Cerebellar nuclear complex (tissue), 1 donor: Measurements from ENCODE around the gene ADGRG2.

Experiments used
- DNase-seq, 2 experiments: peaks; one replicate each; lab custom pipeline; 2025; lab: John Stamatoyannopoulos, UW

Gene ADGRG2, protein sequence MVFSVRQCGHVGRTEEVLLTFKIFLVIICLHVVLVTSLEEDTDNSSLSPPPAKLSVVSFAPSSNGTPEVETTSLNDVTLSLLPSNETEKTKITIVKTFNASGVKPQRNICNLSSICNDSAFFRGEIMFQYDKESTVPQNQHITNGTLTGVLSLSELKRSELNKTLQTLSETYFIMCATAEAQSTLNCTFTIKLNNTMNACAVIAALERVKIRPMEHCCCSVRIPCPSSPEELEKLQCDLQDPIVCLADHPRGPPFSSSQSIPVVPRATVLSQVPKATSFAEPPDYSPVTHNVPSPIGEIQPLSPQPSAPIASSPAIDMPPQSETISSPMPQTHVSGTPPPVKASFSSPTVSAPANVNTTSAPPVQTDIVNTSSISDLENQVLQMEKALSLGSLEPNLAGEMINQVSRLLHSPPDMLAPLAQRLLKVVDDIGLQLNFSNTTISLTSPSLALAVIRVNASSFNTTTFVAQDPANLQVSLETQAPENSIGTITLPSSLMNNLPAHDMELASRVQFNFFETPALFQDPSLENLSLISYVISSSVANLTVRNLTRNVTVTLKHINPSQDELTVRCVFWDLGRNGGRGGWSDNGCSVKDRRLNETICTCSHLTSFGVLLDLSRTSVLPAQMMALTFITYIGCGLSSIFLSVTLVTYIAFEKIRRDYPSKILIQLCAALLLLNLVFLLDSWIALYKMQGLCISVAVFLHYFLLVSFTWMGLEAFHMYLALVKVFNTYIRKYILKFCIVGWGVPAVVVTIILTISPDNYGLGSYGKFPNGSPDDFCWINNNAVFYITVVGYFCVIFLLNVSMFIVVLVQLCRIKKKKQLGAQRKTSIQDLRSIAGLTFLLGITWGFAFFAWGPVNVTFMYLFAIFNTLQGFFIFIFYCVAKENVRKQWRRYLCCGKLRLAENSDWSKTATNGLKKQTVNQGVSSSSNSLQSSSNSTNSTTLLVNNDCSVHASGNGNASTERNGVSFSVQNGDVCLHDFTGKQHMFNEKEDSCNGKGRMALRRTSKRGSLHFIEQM

DNA sequence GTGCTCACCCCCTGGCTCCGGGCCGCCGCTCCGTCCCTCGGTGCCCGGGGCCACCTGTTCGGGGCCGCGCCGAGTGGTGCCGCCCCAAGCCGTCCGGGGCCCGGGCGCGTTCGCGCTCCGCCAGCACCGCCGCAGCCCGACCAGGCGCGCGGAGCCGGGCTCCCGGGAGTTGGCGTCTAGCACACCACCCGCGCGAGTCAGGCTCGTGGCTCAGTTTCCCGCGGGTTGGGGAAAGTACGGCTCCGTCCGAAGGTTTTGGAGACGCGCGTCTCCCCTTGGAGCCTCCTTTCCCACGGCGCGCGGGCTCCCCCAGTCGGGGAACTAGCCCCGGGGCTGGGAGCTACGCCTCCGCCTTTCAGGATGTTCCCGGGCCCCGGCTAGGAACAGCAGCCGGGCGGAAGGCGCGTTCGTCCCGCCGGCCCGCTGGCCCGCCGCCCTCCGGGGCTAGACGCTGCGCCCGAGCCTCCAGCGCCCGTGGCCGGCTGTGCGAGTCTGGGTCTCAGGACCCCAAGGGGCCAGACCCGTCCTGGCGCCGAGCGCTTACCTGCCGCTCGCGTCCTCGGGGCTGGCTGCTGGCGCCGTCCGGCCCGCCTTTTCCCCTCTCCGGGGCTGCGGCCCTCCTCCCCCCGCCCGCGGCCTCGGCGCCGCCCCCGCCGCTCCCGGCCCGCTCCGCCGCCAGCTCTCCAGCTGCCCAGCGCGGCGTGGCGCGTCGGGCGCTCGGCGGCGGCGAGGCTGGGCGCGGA is at the start of gene ADGRG2:
ADGRG2 (minus strand) TSS at position 571 of the 743 bp plus-strand sequence. CDS start 53,634 bp downstream, outside the sequence.
- DNase-seq, result no peak

DNA sequence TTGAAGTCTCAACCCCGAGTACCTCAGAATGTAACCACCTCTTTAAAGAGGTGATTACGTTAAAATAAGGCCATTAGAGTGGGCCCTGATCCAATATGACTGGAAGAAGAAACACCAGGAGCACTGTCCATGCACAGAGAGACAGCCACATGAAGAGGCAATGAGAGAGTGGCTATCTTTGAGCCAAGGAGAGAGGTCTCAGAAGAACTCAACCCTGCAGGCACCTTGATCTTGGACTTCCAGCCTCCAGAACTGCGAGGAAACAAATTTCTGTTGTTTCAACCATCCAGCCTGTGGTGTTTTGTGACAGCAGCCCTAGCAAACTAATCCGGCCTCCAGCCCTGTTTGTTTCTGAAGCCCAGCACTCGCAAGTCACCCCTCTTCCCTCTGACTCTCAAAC is 46.3 kb upstream of the ADGRG2 start:
- no peak for DNase-seq

DNA sequence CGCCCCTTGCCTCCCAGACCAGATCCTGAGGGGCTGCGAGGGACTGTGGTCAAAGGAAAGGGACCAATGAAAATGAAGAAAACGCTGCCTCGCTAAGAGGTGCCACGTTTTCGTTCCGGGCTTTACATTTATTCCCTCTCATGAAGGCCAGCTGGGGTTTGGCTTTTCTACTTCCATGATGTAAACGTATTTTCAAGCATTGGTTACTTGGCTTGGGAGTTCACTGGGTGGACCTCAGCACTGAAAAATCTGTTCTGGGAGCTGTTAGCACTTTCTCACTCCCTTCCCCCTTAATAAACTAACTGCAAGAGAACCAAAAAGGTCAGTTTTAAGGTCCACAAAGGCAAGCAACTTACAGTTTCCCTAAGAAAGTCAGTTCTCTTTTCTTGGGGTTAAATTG is 40.6 kb upstream of the ADGRG2 start:
- DNase-seq, result no peak

DNA sequence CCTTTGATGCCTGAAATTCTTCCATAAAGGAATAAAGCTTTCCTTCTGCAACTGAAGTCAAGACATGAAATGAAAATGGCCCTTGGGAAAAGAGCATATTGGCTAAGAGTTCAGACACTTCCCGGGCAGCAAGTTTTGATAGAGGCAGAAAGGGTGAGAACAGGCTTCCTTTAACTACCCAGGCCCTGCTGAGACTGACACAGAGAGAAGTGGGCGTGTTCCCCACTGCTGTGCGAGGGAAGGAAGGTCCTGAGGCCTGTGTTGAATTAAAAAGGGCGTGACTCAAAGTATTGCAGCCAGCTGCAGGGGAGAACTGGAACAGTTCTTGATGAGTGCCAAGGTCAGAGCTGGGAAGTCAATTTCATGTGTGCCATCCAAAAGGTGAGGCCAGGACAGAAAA is 33.9 kb upstream of the ADGRG2 start:
- no peak for DNase-seq

DNA sequence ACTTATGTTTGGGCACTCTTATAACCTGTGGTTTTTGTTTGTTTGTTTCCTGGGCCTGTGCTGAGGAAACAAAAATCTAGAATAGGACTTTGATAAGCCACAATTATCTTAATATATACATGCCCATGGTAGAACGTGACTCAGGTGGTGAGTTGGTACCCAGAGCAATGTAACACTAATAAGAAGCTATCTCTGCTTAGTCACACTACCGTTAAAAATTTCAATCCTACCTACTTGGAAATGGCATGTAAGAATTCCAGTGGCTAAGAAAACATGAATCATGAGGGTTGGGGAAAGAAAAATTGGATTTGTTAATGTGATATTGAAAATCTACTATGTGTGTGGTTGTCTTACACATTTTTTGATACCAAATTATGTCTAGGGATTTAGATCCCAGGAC is 30.5 kb upstream of the ADGRG2 start:
- DNase-seq, result no peak

DNA sequence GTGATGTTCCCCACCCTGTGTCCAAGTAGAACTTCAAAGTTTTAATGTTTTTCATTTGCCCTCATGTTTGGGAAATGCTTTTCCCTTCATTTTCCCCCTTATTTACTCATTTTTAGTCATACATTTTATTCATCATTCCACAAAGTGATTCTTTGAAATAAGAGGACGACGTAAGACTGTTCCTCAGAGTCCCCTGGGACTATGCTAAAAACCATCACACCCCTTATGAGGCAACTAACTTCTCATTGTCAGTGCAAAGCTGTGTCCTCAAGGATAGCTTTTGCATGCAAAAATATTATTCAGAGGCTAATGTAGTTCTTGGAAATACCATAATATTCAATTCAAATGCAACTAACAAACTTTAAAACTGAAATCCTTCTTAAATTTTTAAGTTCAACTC is 14.8 kb upstream of the ADGRG2 start:
- no peak for DNase-seq

DNA sequence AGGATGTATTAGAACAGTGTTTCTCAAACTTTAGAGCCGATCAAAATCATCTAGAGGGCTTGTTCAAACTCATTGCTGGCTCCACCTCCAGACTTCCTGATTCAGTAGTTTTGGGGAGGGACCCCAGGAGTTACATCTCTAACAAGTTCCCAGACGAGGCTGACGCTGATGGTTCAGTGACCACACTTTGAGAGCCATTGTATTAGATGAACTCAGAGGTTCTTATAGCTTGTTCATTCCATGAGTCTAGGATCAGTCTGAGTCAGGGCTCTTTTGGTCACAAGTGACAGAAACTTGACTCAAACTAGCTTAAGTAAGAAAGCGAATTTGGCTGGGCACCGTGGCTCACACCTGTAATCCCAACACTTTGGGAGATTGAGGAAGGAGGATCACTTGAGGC is 11.5 kb upstream of the ADGRG2 start:
- DNase-seq, result no peak

DNA sequence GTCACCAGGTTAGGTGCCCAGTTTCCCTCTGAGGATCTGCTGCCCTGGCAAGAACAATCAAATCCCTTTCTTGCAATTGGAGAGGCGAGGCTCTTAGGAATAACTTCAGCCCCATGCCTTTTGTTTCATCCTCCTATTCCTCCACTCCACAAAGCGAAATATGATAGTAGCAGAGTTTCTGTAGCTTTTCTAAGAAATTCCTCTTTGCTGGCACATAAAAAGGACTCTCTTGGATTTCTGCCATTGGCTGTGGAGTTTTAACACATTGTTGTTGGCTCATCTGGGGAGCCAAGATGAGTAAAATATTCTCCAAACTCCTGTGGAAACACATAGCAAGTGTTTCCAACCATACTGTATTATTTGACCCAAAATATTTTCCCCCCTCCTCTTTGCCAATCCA is 11.0 kb upstream of the ADGRG2 start:
- no peak for DNase-seq

DNA sequence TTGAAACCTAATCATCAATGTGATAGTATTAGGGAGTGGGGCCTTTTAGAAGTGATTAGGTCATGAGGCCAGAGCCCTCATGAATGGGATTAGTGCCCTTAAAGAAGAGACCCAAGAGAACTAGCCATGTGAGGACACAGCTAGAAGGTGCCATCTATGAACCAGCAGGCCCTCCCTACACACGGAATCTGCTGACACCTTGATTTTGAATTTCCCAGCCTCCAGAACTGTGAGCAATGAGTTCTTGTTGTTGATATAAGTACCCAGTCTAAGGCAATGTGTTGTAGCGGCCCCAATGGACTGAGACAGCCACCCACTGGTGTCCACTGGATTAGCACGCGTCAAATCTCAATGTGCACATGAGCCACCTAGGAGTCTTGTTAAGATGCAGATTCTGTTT is 8.4 kb upstream of the ADGRG2 start:
- DNase-seq, result no peak

DNA sequence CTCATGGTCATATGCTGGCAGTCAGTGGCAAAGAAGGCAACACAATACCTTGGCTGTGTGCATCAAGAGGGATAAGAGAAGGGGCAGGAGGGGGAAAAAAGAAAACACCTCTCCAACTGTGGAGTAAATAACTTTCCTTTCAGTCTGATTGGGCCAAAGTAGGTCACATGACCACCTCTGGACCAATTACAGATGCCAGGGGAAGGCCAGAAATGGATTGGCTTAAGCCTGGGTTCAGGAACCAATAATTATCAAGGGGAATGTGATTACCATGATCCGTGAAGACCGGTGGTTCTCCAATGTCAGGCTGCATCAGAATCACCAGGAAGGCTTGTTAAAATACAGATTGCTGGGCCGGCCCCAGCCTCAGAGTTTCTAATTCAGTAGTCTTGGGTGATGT is 7.4 kb upstream of the ADGRG2 start:
- no peak for DNase-seq

DNA sequence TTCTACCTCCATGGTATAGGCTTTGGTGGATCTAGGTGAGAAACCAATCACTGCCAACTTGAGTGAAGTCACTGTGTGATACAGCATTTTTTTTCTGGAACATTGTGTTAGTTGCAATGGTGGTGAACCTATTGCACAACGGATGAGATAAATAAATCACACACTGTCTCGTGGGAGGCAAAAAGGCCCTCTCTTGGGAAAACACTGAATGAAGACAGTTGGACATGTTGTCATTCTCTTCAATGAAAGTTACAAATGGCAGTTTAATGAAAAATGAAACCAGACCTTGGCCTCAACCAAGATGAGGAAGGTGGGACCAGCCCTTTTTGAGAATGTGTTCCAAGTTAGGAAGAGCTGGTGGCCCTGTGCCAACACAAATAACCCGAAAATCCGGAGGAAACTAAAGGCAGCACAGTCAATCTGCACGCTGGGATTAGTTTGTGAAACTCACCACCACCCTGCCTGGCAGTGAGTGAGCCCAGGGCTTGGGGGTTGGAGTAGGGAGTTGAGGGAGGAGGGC is 5.4 kb upstream of the ADGRG2 start:
- no peak for DNase-seq

DNA sequence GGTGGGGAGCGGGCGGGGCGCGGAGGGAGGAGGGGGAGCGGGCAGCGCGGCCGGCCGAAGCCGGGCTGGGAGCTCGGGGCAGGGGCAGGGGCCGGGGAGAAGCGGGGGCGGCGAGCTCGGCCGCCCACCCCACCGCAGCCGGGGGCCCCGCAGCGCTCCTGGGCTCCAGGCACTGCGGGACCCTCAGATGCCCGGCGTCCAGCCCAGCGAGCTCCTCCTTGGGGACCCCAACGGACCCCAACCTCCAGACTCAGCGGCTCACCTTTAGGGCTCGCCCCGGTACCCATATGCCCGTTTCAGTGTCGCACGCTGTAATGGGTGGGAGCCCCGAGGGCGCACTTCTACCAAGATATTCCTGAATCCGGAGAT is 357 bp upstream of the ADGRG2 start:
- no peak for DNase-seq

DNA sequence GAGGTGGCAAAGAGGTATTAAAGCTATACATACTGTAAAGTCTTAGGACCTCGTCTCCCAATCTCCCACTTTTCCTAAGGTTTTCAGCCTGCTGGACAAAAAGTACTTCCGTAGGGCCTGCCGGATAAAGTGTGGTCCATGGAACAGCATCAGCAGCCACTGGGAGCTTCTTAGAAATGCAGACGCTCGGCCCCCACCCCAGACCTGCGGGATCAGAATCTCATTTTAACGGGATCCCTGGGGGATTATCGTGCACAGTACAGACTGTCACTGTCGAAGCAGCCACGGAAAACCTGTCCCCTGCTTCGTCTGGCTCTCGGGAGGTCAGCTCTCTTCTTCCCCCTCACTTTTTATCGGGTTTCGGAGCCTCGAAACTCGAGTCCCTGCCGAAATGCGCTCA is 802 bp downstream of the ADGRG2 start:
- no peak for DNase-seq

DNA sequence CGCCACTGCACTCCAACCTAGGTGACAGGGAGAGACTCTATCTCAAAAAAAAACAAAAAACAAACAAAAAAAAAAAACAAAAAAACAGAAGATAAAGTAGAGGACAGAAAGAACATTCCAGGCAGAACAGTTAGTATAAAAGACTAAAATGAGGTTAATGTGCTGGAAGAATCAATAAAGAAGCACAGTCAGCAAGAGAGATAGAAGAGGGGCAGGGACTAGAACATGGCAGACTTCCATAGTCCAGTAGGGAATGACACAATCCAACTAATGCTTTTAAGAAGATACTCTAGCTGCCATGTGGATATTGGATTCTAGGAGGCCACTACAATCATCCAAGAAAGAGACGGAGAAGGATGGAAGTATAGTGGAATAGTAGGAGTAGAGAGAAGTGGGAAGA is 11.6 kb downstream of the ADGRG2 start:
- no peak for DNase-seq

DNA sequence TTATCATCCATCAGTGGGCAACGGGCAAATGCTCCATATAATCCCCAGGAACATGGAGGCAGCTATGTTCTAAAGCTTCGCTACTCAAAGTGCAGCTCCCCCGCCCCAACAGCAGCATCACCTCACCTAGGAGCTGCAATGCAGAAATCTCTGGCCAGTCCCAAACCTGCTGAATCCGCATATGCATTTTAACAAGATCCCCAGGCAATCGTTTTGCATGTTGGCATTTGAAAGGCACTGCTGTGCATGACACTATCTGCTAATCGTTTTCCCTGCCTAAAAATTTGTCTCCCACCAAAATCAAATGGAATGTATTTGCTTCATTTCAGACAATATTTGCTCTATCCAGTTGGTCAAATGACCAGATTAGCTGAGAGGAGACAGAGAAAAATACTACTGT is 15.2 kb downstream of the ADGRG2 start:
- DNase-seq, result no peak

DNA sequence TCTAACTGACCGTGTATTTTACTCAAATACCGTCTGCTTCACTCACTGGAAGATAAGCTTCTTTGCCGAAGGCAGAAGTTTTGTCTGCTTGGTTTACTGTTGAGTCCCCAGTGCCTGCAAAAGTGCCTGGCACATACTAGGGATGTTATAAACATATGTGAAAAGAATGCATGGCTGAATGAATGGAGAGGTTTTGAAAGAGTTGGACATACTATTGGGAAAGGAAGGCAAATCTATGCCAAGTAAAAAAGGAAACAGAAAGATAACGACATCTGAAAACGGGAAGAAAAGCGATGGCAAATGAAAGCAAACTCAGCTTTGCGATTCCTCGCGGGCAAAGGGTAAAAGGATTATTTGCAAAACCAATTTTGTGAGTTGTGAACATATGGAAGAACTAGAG is 21.7 kb downstream of the ADGRG2 start:
- DNase-seq, result no peak

DNA sequence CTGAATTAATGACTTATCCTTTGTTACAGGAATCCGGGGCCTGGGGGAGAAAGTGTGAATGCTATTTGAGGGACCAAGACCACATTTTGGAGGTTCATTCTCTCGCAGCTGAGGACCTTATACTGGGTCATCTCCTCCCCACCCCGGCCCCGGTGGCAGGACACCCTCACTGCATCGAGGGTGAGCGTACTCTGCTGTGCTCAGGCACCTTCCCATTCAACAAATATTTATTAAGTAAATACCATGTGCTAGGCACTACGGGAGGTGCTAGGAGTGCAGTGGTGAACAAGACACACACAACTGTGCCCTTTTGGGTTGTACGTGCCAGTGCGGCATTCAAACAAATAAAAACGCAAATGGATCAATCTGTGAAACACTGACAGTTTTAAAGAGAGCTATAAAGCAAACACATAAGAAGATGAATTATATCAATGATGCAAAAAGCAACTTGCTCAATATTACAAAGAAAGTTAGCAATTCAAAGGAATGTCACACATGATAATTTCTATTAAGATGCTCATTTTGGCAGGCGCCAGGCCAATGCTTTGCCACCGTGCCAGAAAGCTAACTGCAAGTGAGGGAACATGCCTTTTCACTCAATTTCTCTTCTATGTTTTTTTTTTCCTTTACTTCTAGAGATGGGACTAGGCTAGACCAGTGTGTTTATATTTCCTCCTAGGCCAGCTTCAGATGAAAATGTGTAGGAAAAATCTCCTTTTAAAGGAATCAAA is 24.6 kb downstream of the ADGRG2 start:
- no peak for DNase-seq

DNA sequence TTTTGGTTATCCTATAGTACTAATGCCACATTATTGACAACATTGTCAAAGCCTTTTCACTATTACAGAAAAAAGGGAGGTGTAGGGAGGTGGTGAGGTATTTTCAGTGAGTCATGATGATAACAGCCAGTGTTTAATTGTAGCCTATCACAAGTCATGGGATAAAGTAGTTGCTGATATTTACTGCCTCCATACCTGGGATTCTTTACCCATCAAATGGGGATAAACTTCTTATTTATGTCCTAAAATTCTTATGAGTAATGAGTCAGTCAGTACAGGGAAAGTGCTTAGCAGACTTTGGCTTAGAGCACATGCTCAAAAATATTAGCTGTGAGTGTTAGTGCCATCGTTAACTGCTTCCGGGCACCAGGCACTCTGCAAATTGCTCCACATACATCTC is 25.7 kb downstream of the ADGRG2 start:
- DNase-seq, result no peak

DNA sequence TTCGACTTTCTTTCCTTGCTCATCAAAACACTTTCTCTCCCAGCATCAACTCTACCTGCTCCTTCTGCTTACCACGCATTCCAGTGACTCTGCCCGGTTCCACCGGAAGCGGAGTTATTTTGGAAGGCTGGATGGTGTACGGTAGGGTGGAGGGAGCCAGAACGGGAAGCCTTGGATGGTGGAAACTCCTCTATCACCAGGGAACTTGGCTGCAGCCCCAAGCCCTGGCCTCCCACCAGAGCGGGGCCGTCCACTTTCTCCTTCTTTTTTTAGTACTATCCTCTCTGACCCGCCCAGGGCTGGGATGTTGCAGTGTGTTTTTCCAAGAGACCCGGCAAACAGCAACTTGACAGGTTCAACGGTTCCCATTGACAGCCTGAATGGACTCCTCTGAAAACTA is 27.6 kb downstream of the ADGRG2 start:
- no peak for DNase-seq

DNA sequence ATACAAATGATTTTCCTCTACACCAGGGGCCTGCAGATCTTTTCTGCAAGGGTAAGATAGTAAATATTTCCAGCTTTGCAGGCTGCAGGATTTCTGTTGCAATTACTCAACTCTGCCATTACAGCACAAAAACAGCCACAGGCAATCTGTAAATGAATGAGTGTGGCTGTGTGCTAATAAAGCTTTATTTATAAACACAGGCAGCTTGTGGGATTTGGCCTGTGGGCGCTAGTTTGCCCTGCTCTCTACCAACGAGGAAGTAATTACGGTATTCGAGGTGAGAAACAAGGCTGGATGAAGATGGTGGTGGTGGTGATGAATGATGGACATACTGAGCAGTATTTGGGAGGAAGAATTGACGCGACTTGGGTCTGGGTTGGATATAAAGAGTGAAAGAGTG is 30.7 kb downstream of the ADGRG2 start:
- DNase-seq, result no peak

DNA sequence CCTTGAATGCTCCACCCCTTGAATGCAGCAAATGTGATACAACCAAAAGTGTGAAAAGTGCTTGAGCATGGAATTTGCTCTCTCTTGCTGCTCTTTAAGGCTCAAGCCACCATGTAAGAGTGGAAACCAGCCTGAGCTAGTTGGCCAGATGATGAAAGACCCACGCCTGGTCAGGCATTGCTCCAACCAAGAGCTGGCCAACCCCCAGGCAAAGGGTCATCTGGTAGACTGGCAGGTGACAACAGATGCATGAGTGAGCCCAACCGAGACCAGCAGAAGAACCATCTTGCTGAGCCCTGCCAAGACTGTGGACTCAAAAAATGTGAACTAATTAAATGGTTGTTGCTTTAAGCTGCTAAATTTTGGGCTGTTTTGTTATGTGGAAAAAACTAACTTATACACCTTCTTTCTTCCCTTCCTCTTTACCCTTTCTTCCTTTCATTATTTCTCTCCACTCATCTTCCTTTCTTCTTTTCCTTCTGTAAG is 32.7 kb downstream of the ADGRG2 start:
- no peak for DNase-seq
